Cardiac muscle cell (in vitro differentiated cells and primary cell): ENCODE data around the gene FA2H. TPM values are rescaled to one million over a fixed set of nuclear protein-coding genes. Genes with fewer than 3 reads are reported as not detected.
A peak's percentile ranks its signal among the peaks of the same experiment; 100 is the strongest.
"Not testable (repeated sequence)": the region's sequence is repeated elsewhere in the genome, so short reads cannot be mapped to it uniquely, and the experiment has no call there.

Experiments
- DNase-seq, 2 donors: peaks; one replicate each; pipeline versions ENCODE4 v3.0.0 to v3.0.0-alpha.2; 2010 to 2017; ENCODE audit warnings: low read depth in 1 of 2, low spot score in 1 of 2
- H3K27ac ChIP-seq: fragments of 200-600 bp; sonication (generic); 2 replicates; pipeline ENCODE4 v1.5.1; 2016
- H3K27me3 ChIP-seq: fragments of 200-600 bp; sonication (generic); 2 replicates; pipeline ENCODE4 v1.6.0; 2016; ENCODE audit warnings: control low read depth
- H3K36me3 ChIP-seq: fragments of 200-600 bp; sonication (generic); 2 replicates; pipeline ENCODE4 v1.5.1; 2016; ENCODE audit warnings: control low read depth
- H3K4me1 ChIP-seq: fragments of 200-600 bp; sonication (generic); 2 replicates; pipeline ENCODE4 v1.8.1; 2017; ENCODE audit warnings: low read depth, mild to moderate bottlenecking, mixed run types
- H3K4me3 ChIP-seq: fragments of 200-600 bp; sonication (generic); 2 replicates; pipeline ENCODE4 v1.5.1; 2016; ENCODE audit warnings: mild to moderate bottlenecking
- H3K9me3 ChIP-seq: fragments of 200-600 bp; sonication (generic); 2 replicates; pipeline ENCODE4 v1.5.1; 2017; ENCODE audit warnings: low read depth, mild to moderate bottlenecking, control low read depth
- polyA plus RNA-seq: library from polyadenylated mRNA; unstranded; fragments of >200 nt; fragmentation: Nextera tagmentation; extraction: Ambion mirVana; gene quantifications from 2 replicates; pipeline ENCODE4 v1.2.1, GENCODE V29; 2016
- total RNA-seq: library from RNA; depleted of rRNA; stranded (reverse); fragments of >200 nt; gene quantifications from 2 replicates; pipeline ENCODE4 v1.2.3, GENCODE V29; 2016
- TF ChIP-seq, protein P1 (sequence below): IDR thresholded peaks from 2 replicates; pipeline ENCODE4 v1.5.1; 2012; ENCODE audit warnings: low read depth, mild to moderate bottlenecking, low read length

The FA2H gene, protein sequence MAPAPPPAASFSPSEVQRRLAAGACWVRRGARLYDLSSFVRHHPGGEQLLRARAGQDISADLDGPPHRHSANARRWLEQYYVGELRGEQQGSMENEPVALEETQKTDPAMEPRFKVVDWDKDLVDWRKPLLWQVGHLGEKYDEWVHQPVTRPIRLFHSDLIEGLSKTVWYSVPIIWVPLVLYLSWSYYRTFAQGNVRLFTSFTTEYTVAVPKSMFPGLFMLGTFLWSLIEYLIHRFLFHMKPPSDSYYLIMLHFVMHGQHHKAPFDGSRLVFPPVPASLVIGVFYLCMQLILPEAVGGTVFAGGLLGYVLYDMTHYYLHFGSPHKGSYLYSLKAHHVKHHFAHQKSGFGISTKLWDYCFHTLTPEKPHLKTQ
- total RNA-seq (0.15 and 0.18 TPM in 2 replicates), polyA plus RNA-seq (0.59 and 0.82 TPM in 2 replicates)

DNA sequence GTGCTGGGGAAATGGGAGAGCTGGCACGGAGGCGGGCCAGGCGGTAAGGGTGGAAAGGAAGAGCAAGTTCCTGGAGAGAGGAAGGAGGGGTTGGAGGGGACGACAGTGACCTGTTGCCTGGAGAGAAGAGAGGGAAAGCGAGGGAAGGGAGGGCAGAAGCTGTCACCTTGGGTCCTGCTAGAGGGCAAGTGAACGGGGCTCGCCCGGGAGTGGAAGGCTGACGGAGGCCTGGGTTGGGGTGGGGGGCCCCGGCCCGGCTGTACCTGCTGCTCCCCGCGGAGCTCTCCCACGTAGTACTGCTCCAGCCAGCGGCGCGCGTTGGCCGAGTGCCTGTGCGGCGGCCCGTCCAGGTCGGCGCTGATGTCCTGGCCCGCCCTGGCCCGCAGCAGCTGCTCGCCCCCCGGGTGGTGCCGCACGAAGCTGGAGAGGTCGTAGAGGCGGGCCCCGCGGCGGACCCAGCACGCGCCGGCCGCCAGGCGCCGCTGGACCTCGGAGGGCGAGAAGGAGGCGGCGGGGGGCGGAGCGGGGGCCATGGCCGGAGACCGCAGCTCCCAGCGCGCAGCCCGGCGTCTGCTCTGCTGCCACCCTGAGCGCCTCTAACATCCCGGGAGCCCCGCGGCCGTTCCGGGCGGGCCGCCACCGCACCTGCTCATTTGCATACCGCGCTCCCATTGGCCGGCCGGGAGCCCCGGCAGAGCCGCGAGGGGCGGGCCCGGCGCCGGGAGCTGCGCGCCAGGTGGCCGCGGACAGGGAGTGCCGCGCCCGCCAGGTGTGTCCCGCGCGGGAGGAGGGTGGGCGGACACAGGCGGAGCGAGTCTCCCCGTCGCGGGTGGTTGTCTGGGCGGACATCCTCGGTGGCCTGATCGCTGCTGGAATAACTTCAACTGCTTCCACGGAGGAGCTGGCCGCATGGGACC is at the start of gene FA2H:
TSS of gene FA2H (minus strand) at position 598 of the 917 bp plus-strand sequence. CDS start at position 533, 65 bp downstream.
- TF ChIP-seq, protein P1, sequence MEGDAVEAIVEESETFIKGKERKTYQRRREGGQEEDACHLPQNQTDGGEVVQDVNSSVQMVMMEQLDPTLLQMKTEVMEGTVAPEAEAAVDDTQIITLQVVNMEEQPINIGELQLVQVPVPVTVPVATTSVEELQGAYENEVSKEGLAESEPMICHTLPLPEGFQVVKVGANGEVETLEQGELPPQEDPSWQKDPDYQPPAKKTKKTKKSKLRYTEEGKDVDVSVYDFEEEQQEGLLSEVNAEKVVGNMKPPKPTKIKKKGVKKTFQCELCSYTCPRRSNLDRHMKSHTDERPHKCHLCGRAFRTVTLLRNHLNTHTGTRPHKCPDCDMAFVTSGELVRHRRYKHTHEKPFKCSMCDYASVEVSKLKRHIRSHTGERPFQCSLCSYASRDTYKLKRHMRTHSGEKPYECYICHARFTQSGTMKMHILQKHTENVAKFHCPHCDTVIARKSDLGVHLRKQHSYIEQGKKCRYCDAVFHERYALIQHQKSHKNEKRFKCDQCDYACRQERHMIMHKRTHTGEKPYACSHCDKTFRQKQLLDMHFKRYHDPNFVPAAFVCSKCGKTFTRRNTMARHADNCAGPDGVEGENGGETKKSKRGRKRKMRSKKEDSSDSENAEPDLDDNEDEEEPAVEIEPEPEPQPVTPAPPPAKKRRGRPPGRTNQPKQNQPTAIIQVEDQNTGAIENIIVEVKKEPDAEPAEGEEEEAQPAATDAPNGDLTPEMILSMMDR: no peak
- no peaks in the 10 kb centered on the region for H3K36me3 ChIP-seq
- H3K4me1 ChIP-seq: peaks cover 5% of the 10 kb centered on the region
- H3K27ac ChIP-seq: no peak within 1 kb of the TSS
- peak; percentile 51 to 95 for DNase-seq
- H3K27me3 ChIP-seq: peaks cover 67% of the 10 kb centered on the region
- no peaks in the 10 kb centered on the region for H3K9me3 ChIP-seq
- H3K4me3 ChIP-seq: peak within 1 kb of the TSS; percentile 36

DNA sequence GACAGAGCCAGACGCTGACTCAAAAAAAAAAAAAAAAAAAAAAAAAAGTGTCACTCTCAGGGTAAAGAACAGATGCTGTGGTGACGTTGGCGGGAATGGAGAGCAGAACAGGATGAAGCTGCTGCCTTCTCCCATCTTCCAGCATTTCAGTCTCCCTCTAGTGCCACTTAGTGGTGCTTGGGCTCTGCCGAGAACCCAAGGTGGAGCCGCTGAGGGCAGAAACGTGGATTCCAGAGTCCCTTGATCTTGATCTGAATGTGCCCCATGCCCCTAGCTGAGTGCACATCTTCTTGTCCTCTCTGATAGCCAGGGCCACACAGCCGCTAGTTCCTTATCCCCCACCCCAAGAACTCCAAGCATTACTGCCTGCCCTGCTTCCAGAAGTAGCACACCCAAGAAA is 43.2 kb upstream of the FA2H start:
- no peak overlapping the region for H3K27ac ChIP-seq
- no peaks in the 10 kb centered on the region for H3K36me3 ChIP-seq
- no peaks in the 10 kb centered on the region for H3K9me3 ChIP-seq
- TF ChIP-seq, protein P1: no peak
- DNase-seq: no peak
- no peaks in the 10 kb centered on the region for H3K4me1 ChIP-seq
- no peaks in the 10 kb centered on the region for H3K27me3 ChIP-seq
- H3K4me3 ChIP-seq: no peak overlapping the region

GRCh38 chr16:74813109-74813641 is 38.6 kb upstream of the FA2H start:
- Histone ChIP-seq H3K27ac (no peak overlapping the region), H3K36me3 (no peaks in the 10 kb centered on the region), H3K9me3 (peaks cover 3% of the 10 kb centered on the region), H3K27me3 (no peaks in the 10 kb centered on the region), H3K4me3 (no peak overlapping the region), H3K4me1 (no peaks in the 10 kb centered on the region)
- TF ChIP-seq, protein P1: peak; percentile 95
- peak; percentile 74 to 91 for DNase-seq

DNA sequence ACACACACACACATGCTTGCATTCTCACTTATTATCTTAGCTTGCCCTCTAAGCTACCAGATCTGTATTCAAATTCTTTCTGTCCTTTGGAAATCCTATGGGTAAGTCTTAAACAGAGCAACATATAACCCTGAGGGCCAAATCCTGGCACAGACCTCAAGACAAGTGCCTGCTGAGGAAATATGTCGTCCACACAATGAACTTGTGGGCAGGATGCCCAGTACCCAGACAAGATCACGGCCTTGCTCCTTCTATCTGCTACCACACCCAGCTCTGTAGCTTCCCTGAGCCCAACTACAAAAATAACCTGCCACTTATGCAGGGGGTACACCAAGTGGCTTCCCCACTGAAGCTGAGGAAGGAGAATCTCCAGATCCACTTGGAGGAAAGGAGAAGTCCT is 37.3 kb upstream of the FA2H start:
- DNase-seq: no peak
- TF ChIP-seq, protein P1: no peak
- H3K4me3 ChIP-seq: no peak overlapping the region

GRCh38 chr16:74811216-74811615 is 36.6 kb upstream of the FA2H start:
- H3K4me1 ChIP-seq, DNase-seq, H3K9me3 ChIP-seq, H3K4me3 ChIP-seq, H3K27ac ChIP-seq, H3K36me3 ChIP-seq, H3K27me3 ChIP-seq: not testable (repeated sequence)

More for the DNA sequence above, 37.3 kb upstream of the FA2H start:
- Histone ChIP-seq H3K9me3 (peaks cover 3% of the 10 kb centered on the region), H3K27ac (no peak overlapping the region), H3K27me3 (no peaks in the 10 kb centered on the region), H3K4me1 (no peaks in the 10 kb centered on the region), H3K36me3 (no peaks in the 10 kb centered on the region)
